Measurements from ENCODE around the gene RMP24.

The RMP24 gene

DNA sequence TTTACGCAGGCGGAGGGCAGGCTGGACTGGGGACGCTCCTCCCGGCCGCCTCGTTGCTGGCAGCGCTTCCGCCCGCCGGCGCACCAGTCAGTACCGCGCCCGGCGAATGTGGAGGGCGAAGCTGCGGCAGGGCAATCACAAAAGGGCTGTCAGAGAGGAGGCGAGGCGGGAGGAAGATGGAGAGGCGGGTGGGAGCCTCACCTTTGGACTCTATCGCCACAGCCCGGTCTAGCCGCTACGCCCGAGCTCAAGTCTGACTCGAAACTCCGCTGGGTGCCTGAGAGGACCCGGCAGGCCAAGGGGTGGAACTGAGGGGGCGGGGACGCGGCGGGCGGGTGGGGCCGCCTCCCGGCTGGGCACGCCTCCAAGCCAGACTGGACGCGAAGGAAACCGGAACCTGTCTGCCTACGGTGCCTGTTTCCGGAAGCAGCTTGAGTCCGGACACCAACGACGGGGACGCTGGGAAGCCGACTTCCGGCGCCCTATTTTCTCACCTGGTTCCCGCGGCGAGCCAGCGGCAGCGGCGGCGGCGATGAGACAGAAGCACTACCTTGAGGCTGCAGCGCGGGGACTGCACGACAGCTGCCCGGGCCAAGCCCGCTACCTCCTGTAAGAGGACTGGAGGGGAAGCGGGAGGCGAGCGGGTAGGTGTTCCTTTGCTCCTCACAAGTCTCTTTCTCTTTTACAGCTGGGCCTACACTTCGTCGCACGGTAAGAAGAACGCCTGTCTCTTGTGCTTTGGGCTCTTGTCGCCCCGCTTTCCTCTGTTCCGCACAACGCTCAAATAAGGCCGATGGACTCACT is at the start of gene RMP24:
RMP24 (plus strand) TSS at position 483 of the 804 bp plus-strand sequence.
- Histone ChIP-seq H3K27me3 (ENCODE audit: control insufficient read depth, insufficient read depth, low read length) (no peaks in the 10 kb centered on the region), H3K4me1 (ENCODE audit: control insufficient read depth in 2 of 3, insufficient read depth in 2 of 3, low read depth in 1 of 3, low read length in 3 of 3) (peaks cover 0 to 16% (median 7%) of the 10 kb centered on the region in 3 donors), H3K27ac (ENCODE audit: low read depth in 2 of 2, low read length in 2 of 2) (peak within 1 kb of the TSS; percentile 85), H3K9ac (ENCODE audit: low read length in 3 of 3) (peak within 1 kb of the TSS; percentile 91 to 94 (median 92)), H3K36me3 (ENCODE audit: control insufficient read depth in 2 of 3, insufficient read depth in 3 of 3, low read length in 3 of 3) (peaks cover 3 to 9% (median 6%) of the 10 kb centered on the region in 3 donors), H3K9me3 (ENCODE audit: control insufficient read depth in 2 of 3, insufficient read depth in 1 of 3, low read length in 3 of 3) (no peaks in the 10 kb centered on the region), H3K4me3 (ENCODE audit: low read length in 3 of 3) (peak within 1 kb of the TSS; percentile 92 to 98 (median 95))
- peak; percentile 97 to 98 (median 98) for DNase-seq
- TF ChIP-seq CTCF (IDR thresholded peaks at IDR 0.05; ENCODE audit: borderline replicate concordance, extremely low read depth, insufficient read depth), result no peak
- intact Hi-C loops (cut with DNase I), result no loop called here
- FAIRE-seq, result no peak

- H3K9ac ChIP-seq (ENCODE audit: low read length in 3 of 3), result no peak overlapping the region
- DNase-seq (peak in 1 of 5 donors; percentile 5), FAIRE-seq (no peak)
- intact Hi-C loops (cut with DNase I), result no loop called here
- H3K36me3 ChIP-seq (ENCODE audit: control insufficient read depth in 2 of 3, insufficient read depth in 3 of 3, low read length in 3 of 3), result no peaks in the 10 kb centered on the region
- H3K4me3 ChIP-seq (ENCODE audit: low read length in 3 of 3), result no peak overlapping the region
- TF ChIP-seq CTCF (IDR thresholded peaks at IDR 0.05; ENCODE audit: borderline replicate concordance, extremely low read depth, insufficient read depth), result no peak
- no peaks in the 10 kb centered on the region for H3K27me3 ChIP-seq (ENCODE audit: control insufficient read depth, insufficient read depth, low read length)
- no peaks in the 10 kb centered on the region for H3K9me3 ChIP-seq (ENCODE audit: control insufficient read depth in 2 of 3, insufficient read depth in 1 of 3, low read length in 3 of 3)
- no peak overlapping the region for H3K27ac ChIP-seq (ENCODE audit: low read depth in 2 of 2, low read length in 2 of 2)
- H3K4me1 ChIP-seq (ENCODE audit: control insufficient read depth in 2 of 3, insufficient read depth in 2 of 3, low read depth in 1 of 3, low read length in 3 of 3), result peaks cover 0 to 3% (median 0%) of the 10 kb centered on the region in 3 donors
These were observed 48.4 kb upstream of the RMP24 start for GRCh38 chr18:35923939-35924684.

DNA sequence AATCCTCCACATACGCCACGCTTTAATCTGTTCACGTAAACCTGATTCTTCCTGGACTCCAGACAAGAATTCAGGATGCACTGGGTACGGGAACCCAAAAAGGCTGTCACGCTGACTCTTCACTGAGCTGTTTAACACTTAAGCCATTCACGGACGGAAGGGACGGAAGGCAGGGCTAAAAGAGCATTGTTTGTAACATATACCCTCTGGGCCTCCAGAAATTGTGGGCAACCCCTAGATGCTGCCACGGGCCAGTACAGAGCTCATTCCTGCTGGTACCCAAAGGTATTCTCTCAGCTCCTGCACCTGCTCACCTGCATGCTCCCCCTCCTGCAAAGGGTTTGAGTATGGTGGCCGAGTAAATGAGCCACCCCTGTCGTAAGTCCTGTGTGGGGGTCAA is 45.6 kb upstream of the RMP24 start:
- H3K36me3 ChIP-seq (ENCODE audit: control insufficient read depth in 2 of 3, insufficient read depth in 3 of 3, low read length in 3 of 3), result no peaks in the 10 kb centered on the region
- FAIRE-seq (no peak), DNase-seq (no peak)
- no peak for TF ChIP-seq CTCF (IDR thresholded peaks at IDR 0.05; ENCODE audit: borderline replicate concordance, extremely low read depth, insufficient read depth)
- no peaks in the 10 kb centered on the region for H3K27me3 ChIP-seq (ENCODE audit: control insufficient read depth, insufficient read depth, low read length)
- intact Hi-C loops (cut with DNase I), result no loop called here
- H3K4me1 ChIP-seq (ENCODE audit: control insufficient read depth in 2 of 3, insufficient read depth in 2 of 3, low read depth in 1 of 3, low read length in 3 of 3), result peaks cover 0 to 3% (median 0%) of the 10 kb centered on the region in 3 donors
- no peaks in the 10 kb centered on the region for H3K9me3 ChIP-seq (ENCODE audit: control insufficient read depth in 2 of 3, insufficient read depth in 1 of 3, low read length in 3 of 3)
- H3K27ac ChIP-seq (ENCODE audit: low read depth in 2 of 2, low read length in 2 of 2), result no peak overlapping the region
- no peak overlapping the region for H3K9ac ChIP-seq (ENCODE audit: low read length in 3 of 3)
- H3K4me3 ChIP-seq (ENCODE audit: low read length in 3 of 3), result no peak overlapping the region
